NCI-H345 treated with DMSO at 0.1 percent for 48 hours (cell line): ENCODE results near the gene ERN1.
"Not testable (repeated sequence)": the region's sequence is repeated elsewhere in the genome, so short reads cannot be mapped to it uniquely, and the experiment has no call there.

ENCODE experiments used
- DNase-seq: peaks from one replicate; lab custom pipeline; 2025; ENCODE audit not compliant: unreplicated experiment; lab: John Stamatoyannopoulos, UW

The ERN1 gene

GRCh38 chr17:64036198-64036922 lies 93.6 kb downstream of the ERN1 start:
- DNase-seq = no peak

- DNase-seq = no peak
Observed at GRCh38 chr17:64032081-64032480, 97.9 kb downstream of the ERN1 start.

GRCh38 chr17:64028874-64029464 lies 101.0 kb downstream of the ERN1 start:
- DNase-seq = peak; percentile 27

DNA sequence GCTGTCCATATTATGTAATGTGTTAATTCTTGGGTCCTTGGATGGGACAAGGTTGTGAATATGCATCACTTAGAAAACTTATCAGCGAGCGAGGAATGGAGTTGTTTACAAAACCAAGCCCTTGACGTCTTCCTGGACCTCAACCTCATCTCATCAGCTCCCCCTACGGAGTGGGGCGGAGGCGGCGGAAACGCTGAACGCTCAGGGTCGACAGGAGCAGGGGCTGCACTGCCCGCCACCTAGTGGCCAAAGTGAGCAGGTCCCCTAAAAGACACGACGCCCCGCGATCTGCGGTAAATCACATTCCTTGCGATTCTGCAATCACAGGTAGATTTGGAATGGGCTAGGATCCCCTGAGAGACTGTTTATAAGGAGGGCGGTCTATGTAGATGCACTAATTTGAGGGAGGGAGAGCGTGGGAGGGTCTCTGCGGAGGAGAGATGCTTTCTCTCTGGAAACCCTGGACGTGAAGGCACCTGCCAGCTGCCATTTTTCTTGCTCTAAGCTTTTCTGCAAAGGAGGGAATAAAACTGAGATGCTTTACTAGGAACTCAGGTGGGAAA lies 104.1 kb downstream of the ERN1 start:
- peak; percentile 68 for DNase-seq

DNA sequence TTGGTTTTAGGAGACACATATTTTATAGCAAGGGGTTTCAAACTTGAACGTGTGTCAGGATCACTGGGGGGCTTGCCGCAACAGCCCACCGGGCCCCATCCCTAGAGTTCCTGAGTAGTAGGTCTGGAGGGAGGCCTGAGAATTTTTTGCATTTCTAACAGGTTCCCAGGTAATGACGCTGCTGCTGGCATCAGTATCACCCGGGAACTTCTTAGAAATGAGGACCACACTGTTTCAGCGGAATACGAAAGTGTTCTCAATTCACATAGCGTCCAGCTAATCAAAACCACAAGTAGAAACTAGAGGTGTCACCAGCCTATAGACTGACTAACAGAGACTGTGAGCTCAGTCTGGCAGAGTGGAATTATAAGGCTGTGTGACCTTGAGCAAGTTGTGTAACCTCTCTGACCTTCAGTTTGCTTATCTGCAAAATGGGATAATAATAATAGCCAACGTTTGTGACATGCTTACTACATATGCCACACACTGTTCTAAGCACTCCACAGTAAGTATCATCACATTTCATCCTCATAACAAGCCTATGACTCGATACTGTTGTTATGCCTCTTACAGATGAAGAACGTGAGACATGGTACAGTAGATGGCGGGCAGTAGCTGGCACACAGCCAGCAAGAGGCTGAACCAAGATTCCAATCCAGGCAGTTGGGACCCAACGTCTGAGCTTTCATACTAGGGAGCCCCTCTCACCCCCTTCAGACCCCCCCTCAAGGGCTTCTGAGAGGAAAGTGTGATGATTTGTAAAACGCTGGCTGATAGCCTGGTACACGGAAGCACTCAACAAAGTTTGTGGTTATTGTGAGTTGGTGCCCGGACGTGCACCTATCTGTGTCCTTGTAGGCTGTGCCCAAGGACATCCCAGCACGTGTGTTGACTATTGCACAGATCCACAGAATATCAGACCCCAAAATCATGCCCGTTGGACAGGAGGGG lies 104.9 kb downstream of the ERN1 start:
- DNase-seq = no peak

DNA sequence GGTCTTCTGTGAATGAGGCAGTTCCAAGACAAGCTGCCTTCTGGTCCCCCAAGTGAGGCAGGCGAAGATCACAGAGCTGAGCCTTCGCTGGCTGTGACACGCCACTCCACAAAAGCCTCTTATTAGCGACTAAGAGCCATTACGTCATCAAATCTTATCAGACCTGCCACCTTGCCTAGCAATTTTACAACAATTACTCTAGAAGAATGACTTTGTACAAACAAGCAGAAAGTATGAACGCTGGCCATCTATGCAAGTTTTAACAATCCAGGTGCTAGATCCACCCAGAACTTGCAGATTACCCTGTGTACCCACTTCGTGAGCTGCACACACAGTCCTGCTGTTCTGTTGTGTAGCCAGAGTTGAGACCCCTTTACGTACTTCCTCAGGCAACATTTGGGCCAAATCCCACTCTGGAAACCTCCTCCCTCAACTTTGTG lies 105.7 kb downstream of the ERN1 start:
- no peak for DNase-seq

DNA sequence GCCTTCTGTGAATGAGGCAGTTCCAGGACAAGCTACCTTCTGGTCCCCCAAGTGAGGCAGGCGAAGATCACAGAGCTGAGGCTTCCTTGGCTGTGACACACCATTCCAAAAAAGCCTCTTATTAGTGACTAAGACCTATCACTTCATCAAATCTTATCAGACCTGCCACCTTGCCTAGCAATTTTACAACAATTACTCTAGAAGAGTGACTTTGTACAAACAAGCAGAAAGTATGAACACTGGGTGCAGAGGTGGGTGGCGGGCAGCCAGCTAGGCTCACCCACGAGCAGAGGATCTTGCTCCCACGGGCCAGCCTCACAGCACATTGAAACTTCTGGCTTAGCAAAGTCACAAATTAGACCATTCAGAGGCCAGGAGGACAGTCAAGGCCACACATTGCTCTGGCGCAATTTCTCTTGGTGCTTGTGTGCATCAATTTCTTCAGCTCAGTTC lies 107.3 kb downstream of the ERN1 start:
- DNase-seq = no peak

GRCh38 chr17:64020056-64020766 lies 109.7 kb downstream of the ERN1 start, which contains the start of gene ICAM2:
Gene ICAM2, minus strand, starts transcription at chr17:64020633. Its CDS starts 13,942 bp downstream, at chr17:64006691.
- DNase-seq = no peak

DNA sequence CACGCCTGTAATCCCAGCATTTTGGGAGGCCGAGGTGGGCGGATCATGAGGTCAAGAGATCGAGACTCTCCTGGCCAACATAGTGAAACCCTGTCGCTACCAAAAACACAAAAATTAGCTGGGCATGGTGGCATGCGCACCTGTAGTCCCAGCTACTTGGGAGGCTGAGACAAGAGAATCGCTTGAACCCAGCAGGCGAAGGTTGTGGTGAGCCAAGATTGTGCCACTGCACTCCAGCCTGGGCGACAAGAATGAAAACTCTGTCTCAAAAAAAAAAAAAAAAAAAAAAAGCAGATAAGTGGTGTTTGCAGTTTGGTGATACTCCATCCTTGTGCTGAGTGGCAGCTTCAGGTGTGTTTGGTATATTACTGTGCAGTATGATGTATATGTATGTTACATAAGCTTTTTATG lies 110.4 kb downstream of the ERN1 start:
- not testable (repeated sequence) for DNase-seq

DNA sequence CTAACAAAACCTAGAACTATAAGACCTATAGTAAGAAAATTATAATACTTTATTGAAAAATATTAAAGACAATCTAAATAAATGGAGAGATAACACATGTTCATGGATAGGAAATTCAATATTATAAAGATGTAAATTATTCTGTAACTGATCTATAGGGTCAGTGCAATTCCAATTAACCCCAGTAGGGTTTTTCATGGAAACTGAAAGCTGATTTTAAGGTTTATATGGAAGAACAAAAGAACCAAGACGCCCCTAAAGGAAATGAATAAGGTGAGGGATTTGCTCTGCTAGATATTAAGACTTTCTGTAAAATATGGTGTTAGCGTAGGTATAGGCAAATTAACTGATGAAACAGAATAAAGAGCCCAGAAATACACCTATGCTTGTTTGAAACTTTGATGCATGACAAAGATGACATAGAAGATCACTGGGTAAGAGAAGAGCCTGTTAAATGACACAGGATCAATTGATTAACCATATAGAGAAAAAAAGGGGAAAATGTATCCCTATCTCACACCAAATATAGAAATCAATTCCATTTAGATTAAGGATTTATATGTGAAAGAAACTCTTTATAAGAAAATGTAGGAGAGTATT lies 112.5 kb downstream of the ERN1 start:
- DNase-seq = no peak

DNA sequence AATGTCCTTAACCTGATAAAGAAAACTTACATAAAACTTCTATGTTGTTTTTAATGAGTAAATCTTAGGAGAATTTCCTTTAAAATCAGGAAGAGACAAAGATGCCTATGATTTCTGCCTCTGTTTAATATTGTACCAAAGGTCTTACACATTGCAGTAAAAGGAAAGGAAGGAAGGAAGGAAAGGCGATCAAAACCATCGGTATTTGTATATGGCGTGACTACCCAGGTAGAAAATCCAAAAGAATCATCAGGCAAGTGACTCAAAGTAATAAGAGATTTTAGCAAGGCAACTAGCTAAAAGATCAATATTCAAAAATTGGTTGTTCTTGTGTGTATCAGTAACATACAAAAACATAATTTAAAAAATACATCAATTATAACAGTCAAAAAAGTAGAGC lies 113.0 kb downstream of the ERN1 start:
- DNase-seq = no peak

DNA sequence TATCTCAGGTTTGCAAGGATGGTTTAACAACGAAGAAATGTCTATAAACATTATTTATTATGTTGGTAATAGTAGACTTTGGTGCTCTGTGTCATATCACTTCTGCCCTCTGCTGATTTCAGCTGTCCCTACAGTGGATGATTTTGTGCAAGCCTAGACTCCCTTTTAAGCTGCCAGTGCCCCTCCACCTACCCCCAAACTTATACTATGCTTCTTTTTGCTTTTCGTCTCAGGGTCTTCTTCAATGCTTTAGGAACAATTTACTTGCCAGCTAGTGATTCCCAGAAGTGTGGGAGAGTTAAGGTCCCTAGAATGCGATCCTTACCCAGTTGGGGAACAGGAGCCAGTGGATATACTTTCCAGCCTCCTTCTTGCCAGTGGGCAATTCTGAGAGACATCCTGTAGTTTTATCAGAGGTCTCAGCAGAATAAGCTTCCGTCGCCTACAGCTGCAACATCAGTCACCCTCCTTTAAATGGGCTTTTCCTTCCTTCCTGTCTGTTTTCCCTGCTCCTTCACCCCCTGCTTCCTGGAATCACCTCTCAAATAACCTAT lies 113.6 kb downstream of the ERN1 start:
- DNase-seq = no peak

- DNase-seq = no peak
Observed at GRCh38 chr17:64015447-64015846, 114.5 kb downstream of the ERN1 start.

GRCh38 chr17:64009571-64010402 lies 120.2 kb downstream of the ERN1 start:
- no peak for DNase-seq

DNA sequence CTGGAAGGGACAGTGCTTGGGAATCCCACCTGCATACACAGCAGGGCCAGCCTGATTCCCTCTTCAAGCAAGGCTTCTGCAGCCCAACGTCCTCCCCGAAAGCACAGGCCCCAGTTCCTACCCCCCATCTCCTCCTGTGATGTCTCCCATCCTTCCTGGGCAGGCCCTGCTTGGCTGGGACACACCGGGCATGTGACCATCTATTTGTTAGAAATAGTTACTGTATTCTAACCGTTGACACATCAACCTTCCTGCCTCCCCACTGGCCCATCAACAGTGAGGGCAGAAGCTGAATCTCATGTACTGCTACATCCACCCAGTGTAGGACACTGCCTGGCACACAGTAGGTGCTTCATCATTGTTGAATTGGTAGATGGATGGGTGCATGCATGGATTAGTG lies 121.1 kb downstream of the ERN1 start:
- no peak for DNase-seq

- DNase-seq = no peak
Observed at GRCh38 chr17:64008346-64008745, 121.6 kb downstream of the ERN1 start.

- DNase-seq = no peak
Observed at GRCh38 chr17:64007838-64008282, 122.1 kb downstream of the ERN1 start.

DNA sequence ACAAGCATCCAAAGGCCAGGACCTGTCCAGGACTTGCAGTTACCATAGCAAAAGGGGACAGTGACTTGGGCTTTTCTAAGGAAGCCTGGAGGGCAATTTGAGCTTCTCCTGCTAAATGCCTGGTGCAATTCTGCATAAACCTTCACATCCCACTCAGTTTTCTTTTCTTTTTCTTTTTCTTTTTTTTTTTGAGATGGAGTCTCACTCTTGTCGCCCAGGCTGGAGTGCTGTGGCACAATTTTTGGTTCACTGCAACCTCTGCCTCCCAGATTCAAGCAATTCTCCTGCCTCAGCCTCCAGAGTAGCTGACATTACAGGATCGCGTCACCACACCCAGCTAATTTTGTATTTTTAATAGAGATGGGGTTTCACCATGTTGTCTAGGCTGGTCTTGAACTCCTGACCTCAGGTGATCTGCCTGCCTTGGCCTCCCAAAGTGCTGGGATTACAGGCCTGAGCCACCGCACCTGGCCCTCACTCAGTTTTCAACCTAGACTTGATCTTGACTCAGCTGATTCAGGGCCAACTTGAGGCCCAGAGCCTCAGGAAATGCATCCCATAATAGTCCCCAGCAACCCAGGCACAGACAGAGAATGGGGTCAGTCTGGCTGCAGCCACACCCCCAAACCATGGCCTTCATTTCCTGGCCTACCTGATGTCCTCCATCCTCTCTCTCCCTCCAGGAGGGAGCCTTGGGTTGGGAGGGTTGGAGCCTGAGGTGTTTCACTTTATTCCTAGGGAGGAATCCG lies 122.7 kb downstream of the ERN1 start:
- DNase-seq = not testable (repeated sequence)
